Measurements from ENCODE around the gene SLC13A3.

DNA sequence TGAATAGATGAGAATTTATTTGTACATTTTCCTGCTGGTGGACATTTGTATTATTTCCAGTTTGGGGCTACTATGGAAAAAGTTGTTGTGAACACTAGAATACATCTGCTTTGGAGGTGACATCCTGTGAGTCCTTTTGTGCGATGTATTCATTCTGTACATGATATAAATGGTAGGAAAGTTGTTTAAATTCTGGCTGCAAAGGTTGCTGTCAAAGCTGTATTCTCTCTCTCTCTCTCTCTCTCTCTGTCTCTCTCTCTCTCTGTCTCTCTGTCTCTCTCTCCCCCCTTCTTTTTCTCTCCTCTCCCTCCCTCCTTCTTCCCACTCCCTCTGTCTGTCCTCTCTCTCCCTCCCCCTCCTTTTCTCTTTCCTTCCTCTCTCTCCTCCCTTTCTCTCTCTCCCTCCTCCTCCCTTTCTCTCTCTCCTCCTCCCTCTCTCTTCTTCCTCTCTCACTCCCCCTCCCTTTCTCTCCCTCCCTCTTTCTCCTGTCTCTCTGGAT, 25.3 kb downstream of the SLC13A3 start:
- TF ChIP-seq CTCF (IDR thresholded peaks at IDR 0.05; ENCODE audit: low read depth, low read length, poor library complexity, severe bottlenecking) (no peak), EZH2phosphoT487 (IDR thresholded peaks at IDR 0.05; ENCODE audit: borderline replicate concordance, low read length) (no peak)

Measured in DOHH2 (cell line).